Caco-2 (cell line): ENCODE results near the gene CORO7. TPM values are rescaled to one million over a fixed set of nuclear protein-coding genes. Genes with fewer than 3 reads are reported as not detected.

Experiments
- BruUV-seq: library from RNA; stranded (reverse); fragments of 400-500 nt; replicated peaks from 2 replicates; lab custom pipeline; 2021; lab: Mats Ljungman, UMichigan
- CTCF ChIA-PET: fragments of 300-600 bp; sonication (Branson Sonifier 250); formaldehyde crosslinking; loops from one replicate; lab custom pipeline; 2022; ENCODE audit warnings: antibody characterized with exemption; lab: Charles Lee
- POLR2A ChIA-PET: fragments of 300-600 bp; sonication (Branson Sonifier 250); formaldehyde crosslinking; loops from one replicate; lab custom pipeline; 2022; ENCODE audit warnings: antibody characterized with exemption; lab: Charles Lee
- DNase-seq, 2 experiments: peaks; one replicate each; pipeline versions ENCODE4 v3.0.0 to v3.0.0-alpha.2; 2020 to 2022
- H3K27me3 ChIP-seq: replicated peaks from 2 replicates; pipeline ENCODE4 v1.6.0; 2011; ENCODE audit warnings: low read length; ENCODE audit not compliant: control insufficient read depth, insufficient read depth
- H3K36me3 ChIP-seq: 2 replicates; pipeline ENCODE4 v1.5.1; 2011; ENCODE audit warnings: low read length; ENCODE audit not compliant: control insufficient read depth, insufficient read depth
- H3K4me1 ChIP-seq: fragments of 250-450 bp; sonication (Bioruptor Pico); 2 replicates; pipeline ENCODE4 v1.5.1; 2020; ENCODE audit warnings: mild to moderate bottlenecking
- H3K4me3 ChIP-seq: 2 replicates; pipeline ENCODE4 v1.5.1; 2011; ENCODE audit warnings: low read depth, mild to moderate bottlenecking, control low read depth, low read length
- H3K9me3 ChIP-seq: fragments of 250-450 bp; sonication (Bioruptor Pico); 2 replicates; pipeline ENCODE4 v1.5.1; 2020; ENCODE audit warnings: mild to moderate bottlenecking, moderate library complexity
- H3K27ac Mint-ChIP-seq: one replicate; pipeline ENCODE4 v1.8.0; 2022; ENCODE audit warnings: mixed read lengths; ENCODE audit not compliant: unreplicated experiment
- H3K27me3 Mint-ChIP-seq: one replicate; pipeline ENCODE4 v1.8.0; 2022; ENCODE audit warnings: mixed read lengths; ENCODE audit not compliant: insufficient read depth, unreplicated experiment
- H3K36me3 Mint-ChIP-seq: one replicate; pipeline ENCODE4 v1.8.0; 2022; ENCODE audit warnings: mild to moderate bottlenecking, mixed read lengths; ENCODE audit not compliant: insufficient read depth, unreplicated experiment
- H3K4me1 Mint-ChIP-seq: one replicate; pipeline ENCODE4 v1.8.0; 2022; ENCODE audit warnings: low read depth, mixed read lengths; ENCODE audit not compliant: unreplicated experiment
- H3K4me3 Mint-ChIP-seq: one replicate; pipeline ENCODE4 v1.8.0; 2022; ENCODE audit warnings: mild to moderate bottlenecking, moderate library complexity, mixed read lengths; ENCODE audit not compliant: unreplicated experiment
- H3K9me3 Mint-ChIP-seq: one replicate; pipeline ENCODE4 v1.8.0; 2022; ENCODE audit warnings: mixed read lengths; ENCODE audit not compliant: unreplicated experiment
- CTCF ChIP-seq, 2 experiments: fragments of 200-600 bp in 1 of 2; IDR thresholded peaks; 1 replicate in 1 of 2; 2 replicates in 1 of 2; pipeline versions ENCODE4 v1.5.1 to v1.8.0; 2011 to 2022; ENCODE audit warnings: antibody characterized with exemption in 1 of 2, control low read depth in 1 of 2, inconsistent platforms in 1 of 2, low read depth in 1 of 2, low read length in 1 of 2, mild to moderate bottlenecking in 1 of 2, moderate library complexity in 1 of 2; ENCODE audit not compliant: insufficient read depth in 1 of 2, severe bottlenecking in 1 of 2, unreplicated experiment in 1 of 2
- intact Hi-C: fragments of 100-400 bp; cut with micrococcal nuclease; formaldehyde crosslinking; loops from one replicate; pipeline ENCODE4 v1.10.0; 2022; ENCODE audit not compliant: unreplicated experiment
- total RNA-seq: library from RNA; stranded (reverse); gene quantifications from 2 replicates; pipeline ENCODE4 v1.2.3, GENCODE V29; 2022

The CORO7 gene
- total RNA-seq, 1 experiment from 2014 or later: 23.1 TPM

DNA sequence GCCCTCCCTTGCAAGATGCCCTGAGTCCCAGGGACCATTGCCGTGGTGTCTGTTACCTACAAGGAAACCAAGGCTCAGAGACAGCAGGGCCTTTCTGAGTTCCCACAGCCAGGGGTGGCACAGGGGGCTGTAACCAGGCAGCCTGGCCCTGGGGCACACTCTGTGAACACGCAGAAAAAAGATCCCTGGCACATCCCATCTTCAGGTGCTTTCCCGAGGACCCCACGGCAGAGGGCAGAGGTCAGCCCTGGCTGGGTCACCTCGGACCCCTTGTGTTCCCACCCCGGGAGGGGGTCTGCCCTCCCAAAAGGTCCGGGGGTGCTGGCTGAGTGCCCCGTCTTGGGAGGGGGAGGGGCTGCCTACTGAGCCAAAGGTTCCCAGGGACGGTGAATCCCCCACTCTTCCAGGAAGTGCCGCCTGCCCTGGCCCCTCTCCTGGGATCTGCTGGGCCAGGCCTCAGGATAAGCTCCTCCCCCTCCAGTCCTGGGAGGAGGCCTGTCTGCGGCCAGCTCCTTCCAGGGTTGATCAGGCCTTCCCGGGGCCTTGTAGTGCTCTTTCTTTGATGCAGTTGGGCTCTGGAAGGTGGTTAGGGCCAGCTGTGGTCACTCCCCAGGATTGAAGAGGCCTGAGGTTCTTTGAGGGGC lies 92.4 kb downstream of the CORO7 start:
- Mint-ChIP-seq H3K4me3 (no peak overlapping the region), H3K4me1 (no peaks in the 10 kb centered on the region), H3K27ac (no peak overlapping the region), H3K9me3 (no peaks in the 10 kb centered on the region), H3K36me3 (peaks cover 5% of the 10 kb centered on the region), H3K27me3 (no peaks in the 10 kb centered on the region)
- Histone ChIP-seq H3K4me1 (peaks cover 6% of the 10 kb centered on the region), H3K4me3 (no peak overlapping the region), H3K27me3 (no peaks in the 10 kb centered on the region), H3K36me3 (no peaks in the 10 kb centered on the region; the same call in 1 of the 2 replicates), H3K9me3 (no peaks in the 10 kb centered on the region)
- no TSS peak for BruUV-seq
- intact Hi-C loops: no loop called here
- DNase-seq: no peak
- ChIA-PET POLR2A (no interaction called here), CTCF (interaction anchor here (1.6 kb wide), 1 partner anchor 124 kb away, joined by 4 read pairs; no protein-coding TSS in a partner anchor)
- no peak for TF ChIP-seq CTCF (IDR thresholded peaks at IDR 0.05; ENCODE audit: insufficient read depth in 1 of 2, low read depth in 1 of 2, low read length in 1 of 2, severe bottlenecking in 1 of 2, unreplicated experiment in 1 of 2)

- Mint-ChIP-seq H3K27me3 (no peaks in the 10 kb centered on the region), H3K27ac (no peak overlapping the region), H3K4me3 (no peak overlapping the region), H3K36me3 (peaks cover 5% of the 10 kb centered on the region), H3K4me1 (no peaks in the 10 kb centered on the region), H3K9me3 (no peaks in the 10 kb centered on the region)
- ChIA-PET CTCF (interaction anchor here (1.6 kb wide), 1 partner anchor 123 kb away, joined by 4 read pairs; no protein-coding TSS in a partner anchor), POLR2A (no interaction called here)
- Histone ChIP-seq H3K4me1 (peaks cover 13% of the 10 kb centered on the region), H3K36me3 (no peaks in the 10 kb centered on the region; the same call in 1 of the 2 replicates), H3K27me3 (no peaks in the 10 kb centered on the region), H3K9me3 (no peaks in the 10 kb centered on the region), H3K4me3 (no peak overlapping the region)
- intact Hi-C loops: no loop called here
- TF ChIP-seq CTCF (IDR thresholded peaks at IDR 0.05; ENCODE audit: insufficient read depth in 1 of 2, low read depth in 1 of 2, low read length in 1 of 2, severe bottlenecking in 1 of 2, unreplicated experiment in 1 of 2): no peak
- BruUV-seq: no TSS peak
- no peak for DNase-seq
Measured at GRCh38 chr16:4323071-4323844, 93.1 kb downstream of the CORO7 start.

DNA sequence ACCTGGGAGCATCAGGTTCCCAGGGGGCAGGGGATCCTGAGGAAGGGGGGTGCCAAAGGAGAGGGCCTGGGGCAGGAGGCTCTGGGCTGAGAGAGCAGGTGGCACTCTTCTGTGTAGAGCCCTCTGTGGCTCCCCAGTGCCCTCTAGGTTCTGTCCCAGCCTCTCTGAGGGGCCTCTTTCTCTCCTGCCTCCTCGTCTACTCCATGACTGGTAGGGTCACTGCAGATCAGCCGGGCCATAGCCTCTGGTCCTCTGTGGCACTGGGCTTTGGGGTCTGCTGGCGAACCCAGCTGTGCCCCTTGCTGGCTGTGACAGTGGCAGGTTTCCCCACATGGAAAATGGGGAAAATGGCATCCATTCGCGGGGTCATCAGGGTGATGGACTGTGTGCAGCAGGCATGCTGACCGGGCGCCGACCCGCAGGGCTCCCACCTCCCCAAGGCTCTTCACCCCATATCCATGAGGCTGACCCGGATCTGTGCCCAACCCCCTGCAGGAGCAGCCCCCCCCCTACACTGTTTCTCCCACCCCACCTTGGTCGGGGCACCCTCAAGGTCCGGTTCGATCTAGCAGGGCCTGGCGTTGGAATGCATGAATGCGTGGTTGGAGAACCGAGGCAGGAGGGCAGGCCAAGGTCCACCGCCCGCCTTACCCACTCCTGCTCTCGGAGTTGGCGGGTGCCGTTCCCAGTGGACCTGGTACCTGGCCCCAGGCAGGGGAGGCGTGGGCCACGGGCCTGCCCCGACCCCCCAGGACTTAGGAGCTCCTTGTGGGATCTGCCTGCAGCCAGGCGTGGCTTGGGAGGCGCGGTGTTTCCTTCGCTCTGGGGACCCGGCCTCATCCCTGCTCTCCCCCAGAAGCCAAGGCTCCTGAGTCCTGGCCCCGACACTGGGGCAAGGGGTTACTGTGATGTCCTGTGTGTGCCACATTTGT lies 94.0 kb downstream of the CORO7 start:
- no TSS peak for BruUV-seq
- intact Hi-C loops: no loop called here
- H3K4me1 ChIP-seq: peaks cover 22% of the 10 kb centered on the region
- Mint-ChIP-seq H3K36me3 (peaks cover 5% of the 10 kb centered on the region), H3K9me3 (no peaks in the 10 kb centered on the region), H3K27ac (no peak overlapping the region), H3K27me3 (no peaks in the 10 kb centered on the region), H3K4me1 (no peaks in the 10 kb centered on the region), H3K4me3 (no peak overlapping the region)
- no peak for TF ChIP-seq CTCF (IDR thresholded peaks at IDR 0.05; ENCODE audit: insufficient read depth in 1 of 2, low read depth in 1 of 2, low read length in 1 of 2, severe bottlenecking in 1 of 2, unreplicated experiment in 1 of 2)
- no peak overlapping the region for H3K4me3 ChIP-seq
- H3K9me3 ChIP-seq: no peaks in the 10 kb centered on the region
- H3K27me3 ChIP-seq: no peaks in the 10 kb centered on the region
- H3K36me3 ChIP-seq: no peaks in the 10 kb centered on the region; the same call in 1 of the 2 replicates
- ChIA-PET CTCF (interaction anchor here (1.6 kb wide), 1 partner anchor 122 kb away, joined by 4 read pairs; no protein-coding TSS in a partner anchor), POLR2A (no interaction called here)
- DNase-seq: no peak
